GM21423 (cell line): ENCODE measurements around the gene RASL12.
"Not testable (repeated sequence)": the region's sequence is repeated elsewhere in the genome, so short reads cannot be mapped to it uniquely, and the experiment has no call there.

ENCODE experiments used
- ATAC-seq: cut with Tn5 transposase; IDR thresholded peaks from one replicate; pipeline ENCODE4 v1.9.1; 2021; ENCODE audit warnings: mild to moderate bottlenecking, moderate library complexity; ENCODE audit not compliant: unreplicated experiment

RASL12 gene, protein sequence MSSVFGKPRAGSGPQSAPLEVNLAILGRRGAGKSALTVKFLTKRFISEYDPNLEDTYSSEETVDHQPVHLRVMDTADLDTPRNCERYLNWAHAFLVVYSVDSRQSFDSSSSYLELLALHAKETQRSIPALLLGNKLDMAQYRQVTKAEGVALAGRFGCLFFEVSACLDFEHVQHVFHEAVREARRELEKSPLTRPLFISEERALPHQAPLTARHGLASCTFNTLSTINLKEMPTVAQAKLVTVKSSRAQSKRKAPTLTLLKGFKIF

DNA sequence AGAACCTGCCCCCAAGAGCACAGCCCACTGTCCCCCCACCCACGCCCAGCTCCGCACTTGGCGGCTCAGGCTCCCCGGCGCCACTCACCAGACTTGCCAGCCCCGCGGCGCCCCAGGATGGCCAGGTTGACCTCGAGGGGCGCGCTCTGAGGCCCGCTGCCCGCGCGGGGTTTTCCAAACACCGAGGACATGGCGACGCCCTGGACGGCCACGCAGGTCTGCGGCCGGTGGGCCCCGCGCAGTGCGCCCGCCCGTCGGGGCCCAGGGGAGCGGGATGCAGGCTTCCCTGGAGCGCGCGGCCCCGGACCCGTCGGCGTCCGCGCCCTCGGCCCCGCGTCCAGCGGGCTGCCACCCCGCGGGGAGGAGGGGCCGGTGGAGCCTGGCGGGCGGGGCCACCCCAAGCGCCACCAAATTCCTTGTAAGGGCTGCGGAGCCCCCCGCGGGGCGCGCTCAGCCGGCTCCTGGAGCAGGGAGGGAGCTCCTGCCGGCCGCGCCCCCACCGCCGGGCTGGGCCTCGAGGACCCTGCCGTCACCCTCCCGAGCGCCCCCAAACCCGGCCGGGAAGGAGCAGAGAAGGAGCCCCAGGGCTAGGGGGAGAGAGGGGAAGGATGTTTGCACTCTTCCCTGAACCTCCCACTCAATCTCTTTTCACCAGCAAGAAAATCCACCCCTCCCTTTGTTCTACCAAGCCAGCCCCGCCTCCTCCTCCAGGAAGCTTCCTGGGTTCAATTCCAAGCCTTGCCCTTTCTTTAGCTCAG lies at the start of gene RASL12:
Gene RASL12 (minus strand): TSS at position 347 of the 758 bp plus-strand sequence. CDS start 156 bp downstream, at position 191.
- no peak for ATAC-seq

DNA sequence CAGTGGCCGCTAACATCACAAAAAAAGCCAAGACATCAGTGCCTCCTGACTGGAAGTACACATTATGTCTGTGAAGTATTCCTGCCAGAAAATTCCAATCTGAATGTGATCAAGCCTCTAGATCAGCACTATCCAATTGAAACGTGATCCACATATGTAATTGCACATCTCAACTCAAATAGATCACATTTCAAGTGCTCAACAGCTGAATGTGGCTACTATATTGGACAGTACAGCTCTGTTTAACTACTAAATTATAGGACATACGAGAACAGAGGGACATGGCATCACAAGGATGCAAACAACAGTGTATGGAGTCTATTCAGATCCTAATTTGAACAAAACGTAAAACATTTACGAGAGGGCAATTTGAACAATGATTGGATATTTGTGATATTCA lies 47.8 kb upstream of the RASL12 start:
- no peak for ATAC-seq

DNA sequence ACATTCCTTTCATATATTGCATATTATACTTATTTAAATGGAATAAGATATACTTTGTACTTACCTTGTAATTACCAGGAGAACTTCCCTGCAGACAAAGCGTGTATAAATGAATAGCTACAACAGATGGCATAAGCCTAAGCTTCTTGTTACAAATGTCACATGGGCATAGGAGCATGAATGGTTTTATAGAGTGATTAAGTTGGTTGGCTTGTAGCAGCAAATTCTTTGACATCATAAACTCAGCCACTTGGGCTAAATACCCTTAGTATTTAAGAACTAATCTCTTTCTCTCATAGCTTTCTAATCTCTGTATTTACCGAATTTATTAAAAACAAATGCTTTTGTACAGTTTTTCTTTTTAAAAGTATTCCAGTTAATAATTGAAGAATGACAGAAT lies 47.3 kb upstream of the RASL12 start, which contains the start of gene UBAP1L:
Gene UBAP1L (minus strand): TSS at position 115 of the 400 bp plus-strand sequence. CDS start 8,985 bp downstream, outside the sequence.
- ATAC-seq: no peak

DNA sequence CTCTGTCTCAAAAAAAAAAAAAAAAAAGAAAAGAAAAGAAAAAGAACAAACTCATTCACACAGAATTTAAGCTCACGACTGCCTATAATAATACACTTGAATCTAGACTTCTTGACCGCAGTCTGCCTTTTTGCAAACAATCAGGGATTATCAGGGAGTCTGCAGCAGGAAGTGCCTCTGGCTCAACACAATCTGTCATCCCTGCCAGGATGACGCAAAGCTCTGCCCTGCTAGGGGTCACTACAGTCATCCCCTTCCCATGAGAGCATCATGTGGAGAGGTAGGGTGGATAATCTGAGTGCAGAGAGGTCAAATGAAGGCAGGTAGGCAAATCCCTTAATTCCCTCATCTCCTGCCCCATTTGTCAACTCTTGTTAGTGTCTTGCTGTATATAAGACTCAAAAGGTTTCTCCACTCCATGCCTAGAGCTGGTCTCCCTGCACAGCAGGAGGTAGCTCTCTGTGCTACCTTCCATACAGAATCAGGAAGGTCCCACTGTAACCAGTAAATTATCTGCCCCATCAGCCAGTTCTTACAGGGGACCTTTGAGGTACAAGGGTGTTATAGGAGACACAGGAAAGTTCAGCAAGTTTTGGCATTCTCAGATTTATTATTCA lies 43.0 kb upstream of the RASL12 start:
- ATAC-seq: no peak

DNA sequence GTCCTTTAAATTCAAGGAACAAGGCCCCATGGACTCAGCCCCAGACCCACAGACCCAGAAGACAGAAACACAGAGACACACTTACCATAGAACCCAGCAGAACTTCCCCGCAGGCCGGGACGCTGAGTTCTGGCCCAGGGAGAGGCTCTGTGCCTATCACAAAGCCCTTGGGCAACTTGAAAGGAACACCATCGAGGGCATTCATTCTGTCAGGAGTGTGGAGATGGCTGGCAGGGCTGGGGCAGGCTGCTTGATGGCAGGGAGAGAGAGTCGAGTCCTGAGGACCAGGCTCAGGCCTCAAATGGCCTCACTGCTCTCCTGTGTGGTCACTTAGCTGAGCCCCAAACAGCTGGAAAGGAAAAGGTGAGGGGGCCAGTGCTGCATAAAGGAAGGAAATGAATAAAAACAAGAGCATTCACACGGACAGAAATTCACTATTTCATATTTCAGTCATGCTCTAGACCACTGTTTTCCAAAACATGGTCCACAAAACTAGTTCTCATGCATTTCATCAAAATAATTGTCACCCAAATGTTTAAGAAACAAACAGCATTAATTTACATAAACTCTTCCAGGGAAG lies 38.3 kb upstream of the RASL12 start:
- no peak for ATAC-seq

DNA sequence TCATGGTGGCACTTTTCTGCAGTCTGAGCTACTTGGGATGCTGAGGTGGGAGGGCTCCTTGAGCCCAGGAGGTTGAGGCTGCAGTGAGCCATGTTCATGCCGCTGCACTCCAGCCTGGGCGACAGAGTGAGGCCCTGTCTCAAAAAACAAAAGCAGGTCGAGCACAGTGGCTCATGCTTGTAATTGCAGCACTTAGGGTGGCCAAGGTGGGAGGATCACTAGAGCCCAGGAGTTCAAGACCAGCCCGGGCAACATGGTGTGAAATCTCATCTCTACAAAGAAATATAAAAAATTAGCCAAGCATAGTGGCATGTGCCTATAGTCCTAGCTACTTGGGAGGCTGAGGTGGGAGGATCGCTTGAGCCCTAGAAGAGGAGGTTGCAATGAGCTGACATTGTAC lies 37.2 kb upstream of the RASL12 start:
- ATAC-seq: no peak

DNA sequence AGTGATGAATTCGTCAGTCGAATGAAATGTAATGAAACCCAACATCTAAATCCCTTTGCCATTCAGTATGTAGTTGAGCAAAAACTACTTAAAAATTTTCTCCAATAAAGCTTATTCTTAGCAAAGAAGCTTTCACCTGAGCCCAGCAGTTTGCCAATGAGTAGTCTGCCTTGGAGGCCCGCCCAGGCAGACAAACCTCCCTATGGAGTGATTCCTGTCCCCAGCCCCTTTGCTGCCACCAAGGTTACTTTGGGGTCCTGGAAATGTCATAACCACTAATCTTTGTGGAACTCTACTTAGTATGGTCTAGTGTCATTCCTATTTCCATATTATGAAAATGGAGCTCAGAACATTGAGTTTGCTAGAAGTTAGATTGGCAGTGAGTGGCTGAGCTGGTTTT lies 35.1 kb upstream of the RASL12 start:
- ATAC-seq: no peak

DNA sequence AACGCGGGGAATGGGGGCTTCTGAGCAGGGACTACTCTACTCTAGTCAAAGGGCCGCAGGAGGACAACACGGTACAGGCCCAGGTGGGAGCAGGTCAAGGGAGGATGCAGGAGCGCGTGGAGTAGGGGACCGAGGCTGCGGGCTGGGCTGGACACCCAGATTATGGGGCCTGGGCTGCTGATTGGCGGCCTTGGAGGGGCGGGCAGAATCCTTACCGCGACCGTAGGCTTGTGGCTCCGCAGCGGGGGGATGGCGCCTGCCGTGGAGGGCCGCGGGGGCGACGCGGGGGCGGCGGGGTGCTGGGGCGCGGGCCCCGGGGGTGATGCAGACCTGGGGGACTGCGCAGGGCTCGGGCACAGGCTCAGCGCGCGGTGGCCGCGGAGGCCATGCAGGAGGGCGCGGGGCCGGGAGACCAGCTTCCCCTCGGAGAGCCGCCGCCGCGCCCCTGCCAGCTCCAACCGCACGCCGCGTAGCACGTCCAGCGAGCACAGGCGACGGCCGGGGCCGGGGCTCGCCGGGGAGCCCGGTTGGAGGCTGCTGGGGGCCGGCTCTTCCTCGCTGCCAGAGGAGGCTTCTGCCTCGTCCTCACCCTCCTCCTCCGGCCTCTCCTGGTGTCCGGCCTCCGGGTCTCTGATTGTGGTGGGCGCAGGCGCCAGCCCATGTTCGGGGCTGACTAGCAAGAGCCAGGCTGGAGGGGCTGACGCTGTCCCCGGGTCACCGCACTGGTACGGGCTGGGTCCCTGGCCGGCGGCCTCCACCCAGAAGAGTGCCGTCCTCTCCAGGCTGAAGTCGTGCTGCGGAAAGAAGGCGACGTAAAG lies 34.3 kb upstream of the RASL12 start:
- ATAC-seq: no peak

DNA sequence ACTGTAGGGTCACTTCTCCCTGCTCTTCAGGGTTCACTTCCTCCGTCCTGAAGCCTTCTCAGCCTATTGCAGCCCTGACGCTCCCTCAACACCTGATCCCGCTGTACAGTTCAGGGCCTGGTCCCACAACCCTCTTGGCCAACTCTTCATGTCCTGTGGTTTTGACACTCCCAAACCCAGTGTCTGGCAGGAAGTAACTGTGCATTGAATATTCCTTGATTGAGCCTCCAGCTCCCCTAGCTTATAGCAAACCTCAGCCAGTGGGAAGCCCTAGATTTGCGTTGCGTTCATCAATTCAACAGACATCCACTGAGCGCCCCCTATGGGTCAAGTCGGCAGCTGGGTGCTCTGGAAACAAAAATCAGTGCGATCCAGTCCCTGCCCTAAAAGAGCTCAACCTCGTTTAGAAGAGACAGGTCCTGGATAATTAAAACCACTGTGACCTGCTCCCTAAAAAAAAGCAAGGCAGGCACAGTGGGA lies 33.7 kb upstream of the RASL12 start:
- ATAC-seq: no peak

DNA sequence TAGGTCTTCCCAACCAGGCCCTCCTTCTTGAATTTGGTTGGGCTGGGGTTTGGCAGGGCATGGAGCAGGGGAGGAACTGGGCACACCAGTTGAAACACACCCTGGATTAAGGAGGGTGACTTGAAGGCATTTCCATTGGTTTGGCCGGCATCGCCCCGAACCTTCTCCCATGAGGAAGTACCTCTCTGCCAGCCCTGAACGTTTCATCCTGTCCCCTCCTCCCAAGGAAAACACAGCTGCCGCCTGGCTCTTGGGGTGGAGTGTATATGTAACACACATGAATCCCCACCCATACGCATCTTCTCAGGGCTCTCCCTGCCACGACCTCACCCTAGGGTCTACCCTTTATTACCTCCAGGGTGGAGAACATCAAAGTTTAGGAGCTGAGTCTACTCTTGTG lies 32.7 kb upstream of the RASL12 start:
- ATAC-seq: no peak

DNA sequence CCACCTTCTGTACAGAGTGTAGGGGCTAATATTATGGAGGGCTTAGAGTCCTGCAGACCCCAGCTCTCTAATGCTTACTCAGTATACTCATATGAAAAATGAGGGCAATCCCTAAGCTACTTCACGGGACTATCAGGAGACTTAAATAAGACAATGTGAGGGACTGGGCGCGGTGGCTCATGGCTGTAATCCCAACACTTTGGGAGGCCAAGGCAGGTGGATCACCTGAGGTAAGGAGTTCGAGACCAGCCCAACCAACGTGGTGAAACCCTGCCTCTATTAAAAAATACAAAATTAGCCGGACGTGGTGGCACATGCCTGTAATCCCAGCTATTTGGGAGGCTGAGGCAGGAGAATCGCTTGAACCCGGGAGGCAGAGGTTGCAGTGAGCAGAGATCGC lies 32.0 kb upstream of the RASL12 start:
- not testable (repeated sequence) for ATAC-seq

DNA sequence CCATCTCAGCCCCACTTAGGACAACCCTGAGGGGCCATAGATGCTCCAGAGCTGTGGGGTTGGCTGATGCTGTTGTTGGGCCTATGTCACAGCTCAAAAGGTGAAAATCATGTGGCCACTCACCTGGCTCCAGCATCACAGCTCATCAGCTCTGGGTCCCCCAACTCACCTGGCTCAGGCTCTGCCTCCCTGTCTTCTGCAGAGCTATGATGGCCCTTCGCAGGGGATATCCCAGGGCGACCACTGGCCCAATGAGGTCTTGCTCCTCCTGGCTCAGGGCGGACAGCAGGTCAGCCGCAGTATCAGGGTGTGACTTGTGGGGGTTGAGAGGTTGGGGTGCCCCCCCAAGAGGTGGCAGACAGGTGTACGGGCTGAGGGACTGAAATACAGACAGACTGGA lies 31.5 kb upstream of the RASL12 start:
- ATAC-seq: no peak

DNA sequence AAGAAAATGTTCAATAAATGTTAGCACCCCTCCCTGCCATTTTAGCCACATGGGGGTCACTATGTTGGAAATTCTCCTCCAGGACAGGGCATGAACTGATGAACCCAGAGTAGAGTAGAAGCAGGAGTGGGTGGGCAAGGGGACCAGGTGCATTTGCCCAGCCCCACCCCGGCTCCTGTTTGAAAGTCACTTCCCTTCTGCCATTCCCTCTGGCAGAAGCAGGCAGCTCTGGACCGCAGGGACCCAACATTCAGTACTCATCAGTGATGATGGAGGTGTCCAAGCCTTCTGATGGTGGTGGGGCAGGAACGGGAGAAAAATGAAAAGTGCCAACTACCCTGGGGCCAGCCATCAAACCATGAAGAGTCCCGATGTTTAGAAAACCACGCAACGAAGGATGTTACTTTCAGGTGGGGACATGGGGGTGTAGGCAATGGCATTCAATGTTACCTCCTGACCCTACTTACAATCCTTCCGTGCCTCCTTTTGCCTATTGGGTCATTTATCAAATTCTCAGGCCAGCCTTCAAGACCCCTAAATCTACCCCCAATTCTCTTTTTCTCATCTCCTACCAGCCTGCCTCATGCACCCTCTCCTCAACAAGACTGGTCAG lies 30.0 kb upstream of the RASL12 start:
- no peak for ATAC-seq

DNA sequence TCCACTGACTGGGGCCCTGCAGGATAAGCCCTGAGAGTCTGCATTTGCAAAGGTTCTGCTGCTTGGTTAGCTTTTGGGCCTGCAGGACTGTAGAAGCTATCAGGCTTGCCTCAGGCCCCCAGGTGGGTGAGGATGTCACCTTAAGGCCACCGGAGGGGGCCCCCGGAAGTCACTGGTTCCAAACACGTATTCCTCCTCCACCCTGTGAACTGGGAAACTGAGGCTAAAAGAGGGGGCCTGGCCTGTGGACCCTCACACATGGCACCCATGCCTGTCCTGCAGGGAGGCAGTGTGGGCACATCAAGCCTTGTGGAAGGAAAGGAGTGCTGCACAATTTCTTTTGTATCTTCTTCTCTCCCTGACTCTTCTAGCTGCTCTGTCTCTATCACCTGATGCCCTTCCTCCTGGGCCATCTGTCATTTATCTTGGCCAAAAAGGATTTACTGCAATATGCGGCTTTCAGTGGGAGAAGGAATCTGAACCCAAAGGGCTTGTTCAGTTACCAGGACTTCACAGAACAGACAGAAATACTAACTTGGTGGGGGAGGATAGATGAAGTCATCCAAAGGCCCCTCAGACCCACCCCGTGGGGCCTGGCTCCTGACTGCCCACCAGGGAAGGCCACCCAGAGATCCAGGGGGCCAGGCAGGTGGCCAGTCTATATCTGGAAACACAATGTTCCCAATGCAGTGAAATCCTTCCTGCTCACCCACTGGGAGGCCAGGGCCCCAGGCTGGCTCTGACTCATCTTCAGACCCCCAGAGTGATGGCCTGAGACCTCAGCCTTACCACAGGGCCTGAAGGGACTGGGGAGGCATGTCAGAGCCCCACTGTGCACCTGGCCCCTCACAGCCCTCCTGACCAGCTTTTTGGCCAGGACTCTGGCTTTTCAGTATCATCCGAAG lies 28.9 kb upstream of the RASL12 start:
- ATAC-seq: no peak

DNA sequence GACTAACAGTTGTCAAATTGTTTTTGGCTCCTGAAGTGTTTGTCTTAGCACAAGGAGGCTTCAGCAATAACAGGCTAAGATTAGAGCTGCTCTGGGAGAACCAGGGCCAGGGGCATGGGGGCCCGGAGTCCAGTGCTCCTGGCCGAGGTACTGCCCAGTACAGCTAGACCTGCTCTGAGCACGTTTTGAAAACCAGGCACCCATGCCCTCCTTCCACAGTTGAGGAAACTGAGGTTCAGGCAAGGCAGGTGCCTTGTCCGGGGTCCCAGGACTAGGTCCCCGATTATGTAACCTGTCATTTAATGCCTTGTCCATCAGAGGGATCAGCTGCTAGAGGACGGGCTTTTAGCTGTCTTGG lies 27.9 kb upstream of the RASL12 start:
- ATAC-seq: no peak

DNA sequence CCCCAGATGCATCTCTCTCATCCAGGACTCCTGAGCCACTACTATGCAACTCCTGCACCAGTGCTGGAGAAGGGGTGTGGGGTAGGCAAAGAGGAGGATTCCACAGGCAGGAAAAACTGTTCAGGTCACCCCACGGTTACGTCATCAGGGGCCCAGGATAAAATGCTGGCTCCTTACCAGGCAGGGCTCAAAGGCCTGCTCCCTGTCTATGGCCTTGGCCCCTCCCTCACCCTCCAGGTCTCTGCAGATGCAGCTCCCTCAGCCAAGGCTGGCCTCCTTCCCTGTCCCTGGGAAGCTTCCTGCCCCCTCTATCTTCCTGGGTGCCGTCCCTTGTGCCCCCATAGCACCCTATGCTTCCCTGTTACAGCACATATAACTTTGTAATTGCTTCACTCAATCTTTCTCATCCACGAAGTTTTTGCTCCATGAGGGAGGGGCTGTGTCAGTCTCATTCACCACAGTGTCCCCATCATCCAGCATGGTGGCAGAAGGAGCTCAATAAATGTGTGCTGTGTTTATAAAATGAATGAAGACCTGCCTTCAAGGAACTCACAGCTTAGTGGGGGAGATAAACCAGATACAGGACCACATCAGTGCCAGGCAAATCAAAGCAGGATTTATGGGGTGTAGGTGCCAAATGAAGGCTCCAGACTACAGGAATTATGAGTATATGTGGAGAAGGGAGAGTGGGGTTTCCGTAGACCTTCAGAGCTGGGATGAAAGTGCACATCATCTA lies 27.4 kb upstream of the RASL12 start:
- ATAC-seq: no peak

DNA sequence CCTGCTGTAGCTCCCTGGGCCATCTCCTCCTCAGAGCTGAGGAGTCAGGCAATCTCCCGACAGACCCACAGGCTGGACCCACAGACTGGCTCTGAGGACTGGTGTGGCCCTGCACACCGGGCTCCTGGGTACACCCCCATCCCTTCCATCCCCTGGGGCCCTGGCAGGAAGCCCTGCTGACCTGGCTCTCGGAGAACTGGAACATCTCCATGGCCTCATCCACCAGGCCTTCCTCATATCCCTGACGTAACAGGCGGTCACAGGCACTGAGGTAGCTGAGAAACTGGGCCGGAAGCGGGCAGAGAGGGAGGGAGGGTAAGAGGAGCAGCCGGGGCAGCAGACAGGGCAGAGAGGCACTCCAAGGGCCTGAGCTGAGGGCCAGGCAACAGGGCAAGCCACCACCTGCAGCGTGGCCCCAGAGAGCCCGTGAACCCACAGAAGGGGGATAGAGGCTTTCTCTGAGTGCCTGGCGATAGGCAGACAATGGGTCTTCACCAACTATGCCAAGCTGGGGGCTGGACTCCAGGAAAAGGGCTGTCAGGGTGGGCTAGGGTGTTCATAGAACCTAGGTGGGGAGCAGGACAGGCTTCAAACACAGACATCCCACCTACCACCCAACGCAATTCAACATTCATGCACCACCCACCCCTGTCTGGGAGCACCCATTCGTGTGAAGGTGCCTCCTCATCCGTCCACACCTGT lies 26.7 kb upstream of the RASL12 start:
- no peak for ATAC-seq

DNA sequence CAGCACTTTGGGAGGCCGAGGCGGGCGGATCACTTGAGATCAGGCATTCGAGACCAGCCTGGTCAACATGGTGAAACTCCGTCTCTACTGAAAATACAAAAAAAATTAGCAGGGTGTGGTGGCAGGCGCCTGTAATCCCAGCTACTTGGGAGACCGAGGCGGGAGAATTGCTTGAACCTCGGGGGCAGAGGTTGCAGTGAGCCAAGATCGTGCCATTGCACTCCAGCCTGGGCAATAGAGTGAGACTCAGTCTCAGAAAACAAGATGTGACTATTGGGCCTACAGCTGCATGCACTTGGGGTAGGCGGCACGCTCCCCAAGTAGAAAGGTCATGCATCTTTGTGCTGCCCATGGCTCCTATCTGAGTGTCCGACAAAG lies 26.0 kb upstream of the RASL12 start:
- not testable (repeated sequence) for ATAC-seq
